HepG2 (cell line): ENCODE measurements around the gene CYLD. TPM values are rescaled to one million over a fixed set of nuclear protein-coding genes. Genes with fewer than 3 reads are reported as not detected.

Experiments
- CBX5 ChIP-seq: sonication (generic); formaldehyde crosslinking; IDR thresholded peaks from 2 replicates; pipeline ENCODE4 v1.4.0; 2020; ENCODE audit warnings: missing genetic modification reagents, borderline replicate concordance
- CCAR2 ChIP-seq: fragments of 200-400 bp; formaldehyde crosslinking; optimal IDR thresholded peaks from 2 replicates; pipeline ENCODE3; 2018; ENCODE audit warnings: low read depth, mild to moderate bottlenecking, low read length, moderate library complexity
- DMTF1 ChIP-seq: sonication (generic); formaldehyde crosslinking; IDR thresholded peaks from 2 replicates; pipeline ENCODE4 v1.4.0; 2020; ENCODE audit warnings: mild to moderate bottlenecking, missing genetic modification reagents
- FOXK1 ChIP-seq: sonication (generic); formaldehyde crosslinking; IDR thresholded peaks from 2 replicates; pipeline ENCODE4 v1.4.0; 2020; ENCODE audit warnings: low read depth, missing genetic modification reagents, borderline replicate concordance
- HOXA5 ChIP-seq: sonication (generic); formaldehyde crosslinking; IDR thresholded peaks from 2 replicates; pipeline ENCODE4 v1.4.0; 2020; ENCODE audit warnings: missing genetic modification reagents
- PLRG1 ChIP-seq: fragments of 450-650 bp; conservative IDR thresholded peaks from 2 replicates; pipeline ENCODE4 v1.6.1; 2016
- PRPF4 ChIP-seq: fragments of 200-400 bp; formaldehyde crosslinking; IDR thresholded peaks from 2 replicates; pipeline ENCODE4 v1.6.1; 2016; ENCODE audit warnings: low read length, low read depth; ENCODE audit not compliant: poor library complexity, severe bottlenecking
- SP140L ChIP-seq: sonication (generic); formaldehyde crosslinking; IDR thresholded peaks from 2 replicates; pipeline ENCODE4 v1.4.0; 2020; ENCODE audit warnings: missing genetic modification reagents, borderline replicate concordance
- SPEN ChIP-seq: sonication (generic); formaldehyde crosslinking; IDR thresholded peaks from 2 replicates; pipeline ENCODE4 v1.5.1; 2020; ENCODE audit warnings: low read depth, mild to moderate bottlenecking, missing genetic modification reagents
- TCF7L2 ChIP-seq: IDR thresholded peaks from 2 replicates; pipeline ENCODE4 v1.6.1; 2011; ENCODE audit warnings: mild to moderate bottlenecking, low read depth, low read length, moderate library complexity
- TERF1 ChIP-seq: sonication (generic); formaldehyde crosslinking; IDR thresholded peaks from 2 replicates; pipeline ENCODE4 v1.8.0; 2022; ENCODE audit warnings: mild to moderate bottlenecking, missing genetic modification reagents, moderate library complexity
- TOPORS ChIP-seq: sonication (generic); formaldehyde crosslinking; IDR thresholded peaks from 2 replicates; pipeline ENCODE4 v1.8.0; 2023; ENCODE audit warnings: mild to moderate bottlenecking, missing genetic modification reagents
- ZNF224 ChIP-seq: sonication (generic); formaldehyde crosslinking; IDR thresholded peaks from 2 replicates; pipeline ENCODE4 v1.5.0; 2020; ENCODE audit warnings: mild to moderate bottlenecking, missing genetic modification reagents
- polyA plus RNA-seq, 8 experiments: library from polyadenylated mRNA; depleted of rRNA in 3 of 8; stranded (reverse) in 7 of 8; unstranded in 1 of 8; fragments of >200 nt; fragmentation: Illumina TruSeq in 4 of 8; extraction: Trizol in 4 of 8; gene quantifications; 2 replicates each; pipeline versions ENCODE4 v1.2.1 to v1.2.3, GENCODE V29; 2011 to 2016; ENCODE audit warnings: low read depth in 4 of 8, missing spikeins in 1 of 8, mixed read lengths in 1 of 8; ENCODE audit not compliant: insufficient read depth in 1 of 8
- total RNA-seq, 5 experiments: library from RNA; depleted of rRNA; stranded (reverse); fragments of >200 nt; fragmentation: Illumina TruSeq; extraction: Trizol; gene quantifications; 2 replicates each; pipeline ENCODE4 v1.2.3, GENCODE V29; 2016; ENCODE audit warnings: low read depth in 1 of 5
- TF ChIP-seq, protein P1 (sequence below): sonication (generic); formaldehyde crosslinking; IDR thresholded peaks from 2 replicates; pipeline ENCODE4 v1.9.0; 2021; ENCODE audit warnings: missing genetic modification reagents, borderline replicate concordance
- TF ChIP-seq, protein P2 (sequence below): sonication (generic); formaldehyde crosslinking; conservative IDR thresholded peaks from 2 replicates; pipeline ENCODE4 v1.4.0; 2020; ENCODE audit warnings: mild to moderate bottlenecking, missing genetic modification reagents, moderate library complexity
- TF ChIP-seq, protein P3 (sequence below): IDR thresholded peaks from 2 replicates; pipeline ENCODE4 v1.6.1; 2018; ENCODE audit warnings: missing genetic modification reagents

Gene CYLD
- total and polyA plus RNA-seq, 2 of the 13 experiments (the other 11 are each of a cell fraction or from before 2014, with no cell fraction given): 6.1 to 11.4 TPM

GRCh38 chr16:50806099-50807062 is 64.5 kb downstream of the CYLD start (continued):
- TF ChIP-seq SP140L (CRISPR knock-in tag): no peak
- TF ChIP-seq HOXA5: no peak
- no peak for TF ChIP-seq TCF7L2
- TF ChIP-seq, protein P1, sequence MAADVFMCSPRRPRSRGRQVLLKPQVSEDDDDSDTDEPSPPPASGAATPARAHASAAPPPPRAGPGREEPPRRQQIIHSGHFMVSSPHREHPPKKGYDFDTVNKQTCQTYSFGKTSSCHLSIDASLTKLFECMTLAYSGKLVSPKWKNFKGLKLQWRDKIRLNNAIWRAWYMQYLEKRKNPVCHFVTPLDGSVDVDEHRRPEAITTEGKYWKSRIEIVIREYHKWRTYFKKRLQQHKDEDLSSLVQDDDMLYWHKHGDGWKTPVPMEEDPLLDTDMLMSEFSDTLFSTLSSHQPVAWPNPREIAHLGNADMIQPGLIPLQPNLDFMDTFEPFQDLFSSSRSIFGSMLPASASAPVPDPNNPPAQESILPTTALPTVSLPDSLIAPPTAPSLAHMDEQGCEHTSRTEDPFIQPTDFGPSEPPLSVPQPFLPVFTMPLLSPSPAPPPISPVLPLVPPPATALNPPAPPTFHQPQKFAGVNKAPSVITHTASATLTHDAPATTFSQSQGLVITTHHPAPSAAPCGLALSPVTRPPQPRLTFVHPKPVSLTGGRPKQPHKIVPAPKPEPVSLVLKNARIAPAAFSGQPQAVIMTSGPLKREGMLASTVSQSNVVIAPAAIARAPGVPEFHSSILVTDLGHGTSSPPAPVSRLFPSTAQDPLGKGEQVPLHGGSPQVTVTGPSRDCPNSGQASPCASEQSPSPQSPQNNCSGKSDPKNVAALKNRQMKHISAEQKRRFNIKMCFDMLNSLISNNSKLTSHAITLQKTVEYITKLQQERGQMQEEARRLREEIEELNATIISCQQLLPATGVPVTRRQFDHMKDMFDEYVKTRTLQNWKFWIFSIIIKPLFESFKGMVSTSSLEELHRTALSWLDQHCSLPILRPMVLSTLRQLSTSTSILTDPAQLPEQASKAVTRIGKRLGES (CRISPR knock-in tag): no peak
- peak; percentile 58; the same call in 1 of the 2 replicates for TF ChIP-seq CBX5 (CRISPR knock-in tag)
- no peak for TF ChIP-seq SPEN (CRISPR knock-in tag)
- TF ChIP-seq DMTF1: no peak
- TF ChIP-seq ZNF224 (CRISPR knock-in tag): no peak
- TF ChIP-seq FOXK1 (CRISPR knock-in tag): no peak
- TF ChIP-seq TERF1 (CRISPR knock-in tag): no peak
- TF ChIP-seq, protein P2, sequence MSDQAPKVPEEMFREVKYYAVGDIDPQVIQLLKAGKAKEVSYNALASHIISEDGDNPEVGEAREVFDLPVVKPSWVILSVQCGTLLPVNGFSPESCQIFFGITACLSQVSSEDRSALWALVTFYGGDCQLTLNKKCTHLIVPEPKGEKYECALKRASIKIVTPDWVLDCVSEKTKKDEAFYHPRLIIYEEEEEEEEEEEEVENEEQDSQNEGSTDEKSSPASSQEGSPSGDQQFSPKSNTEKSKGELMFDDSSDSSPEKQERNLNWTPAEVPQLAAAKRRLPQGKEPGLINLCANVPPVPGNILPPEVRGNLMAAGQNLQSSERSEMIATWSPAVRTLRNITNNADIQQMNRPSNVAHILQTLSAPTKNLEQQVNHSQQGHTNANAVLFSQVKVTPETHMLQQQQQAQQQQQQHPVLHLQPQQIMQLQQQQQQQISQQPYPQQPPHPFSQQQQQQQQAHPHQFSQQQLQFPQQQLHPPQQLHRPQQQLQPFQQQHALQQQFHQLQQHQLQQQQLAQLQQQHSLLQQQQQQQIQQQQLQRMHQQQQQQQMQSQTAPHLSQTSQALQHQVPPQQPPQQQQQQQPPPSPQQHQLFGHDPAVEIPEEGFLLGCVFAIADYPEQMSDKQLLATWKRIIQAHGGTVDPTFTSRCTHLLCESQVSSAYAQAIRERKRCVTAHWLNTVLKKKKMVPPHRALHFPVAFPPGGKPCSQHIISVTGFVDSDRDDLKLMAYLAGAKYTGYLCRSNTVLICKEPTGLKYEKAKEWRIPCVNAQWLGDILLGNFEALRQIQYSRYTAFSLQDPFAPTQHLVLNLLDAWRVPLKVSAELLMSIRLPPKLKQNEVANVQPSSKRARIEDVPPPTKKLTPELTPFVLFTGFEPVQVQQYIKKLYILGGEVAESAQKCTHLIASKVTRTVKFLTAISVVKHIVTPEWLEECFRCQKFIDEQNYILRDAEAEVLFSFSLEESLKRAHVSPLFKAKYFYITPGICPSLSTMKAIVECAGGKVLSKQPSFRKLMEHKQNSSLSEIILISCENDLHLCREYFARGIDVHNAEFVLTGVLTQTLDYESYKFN: peak; percentile 56
- TF ChIP-seq TOPORS (CRISPR knock-in tag): peak; percentile 57; the same call in 1 of the 2 replicates
- TF ChIP-seq PRPF4: no peak
- no peak for TF ChIP-seq CCAR2
- TF ChIP-seq, protein P3, sequence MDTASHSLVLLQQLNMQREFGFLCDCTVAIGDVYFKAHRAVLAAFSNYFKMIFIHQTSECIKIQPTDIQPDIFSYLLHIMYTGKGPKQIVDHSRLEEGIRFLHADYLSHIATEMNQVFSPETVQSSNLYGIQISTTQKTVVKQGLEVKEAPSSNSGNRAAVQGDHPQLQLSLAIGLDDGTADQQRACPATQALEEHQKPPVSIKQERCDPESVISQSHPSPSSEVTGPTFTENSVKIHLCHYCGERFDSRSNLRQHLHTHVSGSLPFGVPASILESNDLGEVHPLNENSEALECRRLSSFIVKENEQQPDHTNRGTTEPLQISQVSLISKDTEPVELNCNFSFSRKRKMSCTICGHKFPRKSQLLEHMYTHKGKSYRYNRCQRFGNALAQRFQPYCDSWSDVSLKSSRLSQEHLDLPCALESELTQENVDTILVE (CRISPR knock-in tag): no peak
- no peak for TF ChIP-seq PLRG1
